Gastroesophageal sphincter (tissue), 4 donors: ENCODE results near the gene PIAS2. TPM values are rescaled to one million over a fixed set of nuclear protein-coding genes. Genes with fewer than 3 reads are reported as not detected.

Source experiments
- ATAC-seq: fragments of 150-250 bp; one replicate; pipeline ENCODE4 v1.9.1; 2016; ENCODE audit warnings: mild to moderate bottlenecking, moderate library complexity
- H3K27ac ChIP-seq, 4 donors: fragments of 200-600 bp; sonication (generic) in 3 of 4; 1 replicate in 3 of 4; 2 replicates in 1 of 4; pipeline ENCODE4 v1.5.1; 2016 to 2019
- H3K27me3 ChIP-seq: fragments of 200-600 bp; sonication (generic); one replicate; pipeline ENCODE4 v1.5.1; 2019
- H3K36me3 ChIP-seq, 2 donors: fragments of 200-600 bp; sonication (generic); one replicate each; pipeline ENCODE4 v1.5.1; 2019; ENCODE audit warnings: control low read depth in 1 of 2
- H3K4me1 ChIP-seq, 3 donors: fragments of 200-600 bp; sonication (generic); 1 replicate in 2 of 3; 2 replicates in 1 of 3; pipeline ENCODE4 v1.5.1; 2016 to 2019; ENCODE audit warnings: control low read depth in 2 of 3
- H3K4me3 ChIP-seq, 2 donors: fragments of 200-600 bp; sonication (generic); one replicate each; pipeline ENCODE4 v1.5.1; 2019; ENCODE audit warnings: mild to moderate bottlenecking in 1 of 2, moderate library complexity in 1 of 2
- H3K9me3 ChIP-seq, 3 donors: fragments of 200-600 bp; sonication (generic); one replicate each; pipeline ENCODE4 v1.5.1; 2017 to 2019; ENCODE audit warnings: control low read depth in 2 of 3
- CTCF ChIP-seq, 4 experiments: fragments of 200-600 bp in 2 of 4; fragments of 450-650 bp in 2 of 4; sonication (generic) in 1 of 4; IDR thresholded peaks; one replicate each; pipeline ENCODE4 v1.5.1; 2017 to 2019; ENCODE audit warnings: antibody characterized with exemption in 4 of 4, mild to moderate bottlenecking in 2 of 4, moderate library complexity in 2 of 4
- EP300 ChIP-seq: sonication (generic); formaldehyde crosslinking; IDR thresholded peaks from one replicate; pipeline ENCODE4 v1.6.1; 2017; ENCODE audit warnings: antibody characterized with exemption, mild to moderate bottlenecking
- POLR2A ChIP-seq, 2 donors: fragments of 450-650 bp; IDR thresholded peaks; one replicate each; pipeline ENCODE4 v1.6.1; 2017; ENCODE audit warnings: antibody characterized with exemption in 2 of 2, mild to moderate bottlenecking in 2 of 2, moderate library complexity in 1 of 2
- POLR2AphosphoS5 ChIP-seq: sonication (generic); formaldehyde crosslinking; IDR thresholded peaks from one replicate; pipeline ENCODE4 v1.6.1; 2017; ENCODE audit warnings: antibody characterized with exemption
- WGBS, 2 donors: methylation state at CpG; one replicate each; pipeline ENCODE4 v1.1.5; 2018; ENCODE audit warnings: low coverage in 1 of 2; 5-methylcytosine and 5-hydroxymethylcytosine counted together
- total RNA-seq, 4 donors: library from RNA; depleted of rRNA; stranded (reverse); fragments of >200 nt; gene quantifications; one replicate each; pipeline ENCODE4 v1.1.0, GENCODE V29; 2016

PIAS2 gene
- total RNA-seq, 4 donors from 2014 or later: 26.4 to 31.0 (median 28.1) TPM

DNA sequence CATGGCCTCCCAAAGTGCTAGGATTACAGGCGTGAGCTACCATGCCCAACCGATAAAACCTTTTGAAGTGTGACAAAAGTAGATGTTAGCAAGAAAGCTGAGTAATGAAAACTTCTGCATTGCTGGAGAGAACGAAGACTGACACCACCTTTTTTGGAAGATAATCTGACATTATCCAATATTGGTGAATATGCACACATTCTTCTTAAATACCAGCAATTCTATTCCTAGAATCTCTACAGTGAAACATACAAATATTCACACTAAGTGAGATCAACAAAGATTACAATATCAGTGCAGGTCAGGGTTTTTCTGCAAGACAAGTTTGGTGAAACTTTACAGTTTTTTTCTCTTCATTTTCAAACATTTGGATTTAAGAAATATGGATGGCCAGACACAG is 7.8 kb downstream of the PIAS2 start:
- H3K27me3 ChIP-seq: no peaks in the 10 kb centered on the region
- 89 to 93% methylated on average over 1 to 3 of the region's 3 CpGs for WGBS, 2 donors
- H3K27ac ChIP-seq: no peak overlapping the region
- H3K9me3 ChIP-seq: no peaks in the 10 kb centered on the region
- TF ChIP-seq POLR2A (IDR thresholded peaks at IDR 0.05) (no peak), POLR2AphosphoS5 (no peak), EP300 (no peak), CTCF (IDR thresholded peaks at IDR 0.05) (no peak)
- ATAC-seq: no peak
- H3K4me1 ChIP-seq: peaks cover 0 to 11% (median 0%) of the 10 kb centered on the region in 3 donors
- H3K36me3 ChIP-seq: no peaks in the 10 kb centered on the region
- no peak overlapping the region for H3K4me3 ChIP-seq

DNA sequence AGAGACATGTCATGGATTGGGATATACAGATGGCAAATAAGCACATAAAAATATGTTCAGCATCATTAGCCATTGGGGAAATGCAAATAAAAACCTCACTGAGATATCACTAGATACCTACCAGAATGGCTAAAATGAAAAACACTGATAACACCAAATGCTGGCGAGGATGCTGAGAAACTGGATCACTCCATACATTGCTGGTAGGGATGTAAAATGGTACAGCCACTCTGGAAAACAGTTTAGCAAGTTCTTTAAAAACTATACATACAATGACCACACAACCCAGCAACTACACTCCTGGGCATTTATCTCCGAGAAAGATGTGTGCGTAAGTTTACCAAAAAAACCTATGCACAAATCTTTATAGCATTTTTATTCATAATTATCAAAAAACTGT is 13.9 kb downstream of the PIAS2 start:
- Histone ChIP-seq H3K9me3 (no peaks in the 10 kb centered on the region), H3K4me1 (peaks cover 0 to 5% (median 0%) of the 10 kb centered on the region in 3 donors), H3K4me3 (no peak overlapping the region), H3K27me3 (no peaks in the 10 kb centered on the region), H3K27ac (no peak overlapping the region), H3K36me3 (no peaks in the 10 kb centered on the region)
- 97 to 98% methylated on average over 3 of the region's 3 CpGs for WGBS, 2 donors
- no peak for TF ChIP-seq POLR2AphosphoS5
- no peak for ATAC-seq

DNA sequence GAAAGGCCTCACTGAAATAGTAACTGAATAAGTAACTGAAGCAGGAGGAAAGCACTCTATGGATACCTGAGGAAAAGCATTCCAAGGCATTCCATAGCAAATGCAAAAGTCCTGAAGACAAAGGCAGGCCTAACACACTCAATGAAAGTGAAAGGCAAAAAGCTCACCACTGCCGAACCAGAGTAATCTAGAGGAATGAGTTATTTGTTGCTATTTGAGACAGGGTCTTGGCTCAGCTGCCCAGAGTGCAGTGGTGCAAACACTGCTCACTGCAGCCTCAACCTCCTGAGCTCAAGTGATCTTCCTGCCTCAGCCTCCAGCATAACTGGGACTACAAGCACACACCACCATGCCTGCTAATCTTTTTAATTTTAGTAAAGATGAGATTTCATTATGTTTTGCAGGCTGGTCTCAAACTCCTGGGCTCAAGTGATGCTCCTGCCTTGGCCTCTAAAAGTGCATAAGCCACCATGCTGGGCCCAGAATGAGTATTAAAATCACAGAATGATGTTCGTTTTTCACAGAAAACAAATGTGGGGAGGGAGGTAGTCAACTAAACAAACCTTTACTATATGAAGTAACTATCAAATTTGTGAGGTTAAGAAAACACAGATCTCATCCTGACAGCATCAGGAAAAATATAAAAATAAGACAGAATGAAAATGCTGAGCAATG is 17.9 kb downstream of the PIAS2 start:
- Histone ChIP-seq H3K36me3 (no peaks in the 10 kb centered on the region), H3K4me1 (peaks cover 0 to 11% (median 0%) of the 10 kb centered on the region in 3 donors), H3K9me3 (no peaks in the 10 kb centered on the region), H3K27ac (no peak overlapping the region), H3K27me3 (no peaks in the 10 kb centered on the region), H3K4me3 (no peak overlapping the region)
- ATAC-seq: no peak
- TF ChIP-seq EP300 (no peak), POLR2A (IDR thresholded peaks at IDR 0.05) (no peak)
- 51 to 73% methylated on average over 2 of the region's 2 CpGs for WGBS, 2 donors

DNA sequence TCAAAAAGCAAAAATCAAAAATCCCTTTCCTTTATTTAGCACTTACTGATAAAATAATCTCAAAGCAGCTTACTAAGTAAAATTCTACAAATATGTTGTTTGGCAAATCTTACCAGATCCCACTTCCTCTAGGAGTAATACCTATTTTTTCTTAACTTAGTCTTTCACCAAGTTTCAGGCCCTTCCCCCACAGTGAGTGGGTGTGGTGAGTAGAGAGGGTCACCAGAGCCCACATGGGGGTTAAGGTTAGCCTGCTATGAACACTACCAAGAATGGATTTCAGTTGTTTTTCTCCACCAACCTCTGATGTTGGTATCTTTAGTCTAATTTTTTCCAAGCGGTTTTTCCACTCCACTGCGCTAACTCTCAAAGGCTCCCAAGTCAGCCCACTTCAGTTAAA is 23.2 kb downstream of the PIAS2 start:
- H3K27ac ChIP-seq: no peak overlapping the region
- WGBS, 2 donors: 87 to 100% methylated on average over 2 of the region's 2 CpGs
- no peak overlapping the region for H3K4me3 ChIP-seq
- H3K36me3 ChIP-seq: peaks cover 0 to 16% of the 10 kb centered on the region in 2 donors
- peaks cover 0 to 5% (median 0%) of the 10 kb centered on the region in 3 donors for H3K9me3 ChIP-seq
- H3K4me1 ChIP-seq: peaks cover 0 to 7% (median 0%) of the 10 kb centered on the region in 3 donors
- ATAC-seq: no peak
- TF ChIP-seq POLR2AphosphoS5 (no peak), EP300 (no peak), POLR2A (IDR thresholded peaks at IDR 0.05) (no peak), CTCF (IDR thresholded peaks at IDR 0.05) (no peak)
- no peaks in the 10 kb centered on the region for H3K27me3 ChIP-seq

DNA sequence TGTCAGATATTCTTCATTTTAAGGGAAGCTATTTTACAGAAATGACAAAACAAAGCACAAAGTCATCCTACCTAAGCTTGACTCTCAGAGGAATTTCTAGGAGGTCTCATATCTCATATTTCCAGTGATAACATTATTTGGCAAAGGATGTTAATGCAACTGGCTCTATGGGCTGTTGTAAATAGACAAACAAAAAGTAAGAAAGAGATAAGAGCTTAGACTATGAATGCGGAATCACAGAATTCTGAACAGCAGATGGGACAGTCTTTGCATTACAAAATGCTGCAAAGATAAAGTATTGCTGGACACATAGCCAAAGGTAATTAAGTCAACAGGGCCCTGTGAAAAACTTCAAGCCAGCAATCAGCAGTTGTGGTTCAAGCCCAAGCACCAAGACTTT is 23.9 kb downstream of the PIAS2 start:
- ATAC-seq: no peak
- Histone ChIP-seq H3K4me1 (peaks cover 0 to 6% (median 0%) of the 10 kb centered on the region in 3 donors), H3K9me3 (peaks cover 0 to 13% (median 0%) of the 10 kb centered on the region in 3 donors), H3K27me3 (no peaks in the 10 kb centered on the region), H3K36me3 (peaks cover 0 to 24% of the 10 kb centered on the region in 2 donors), H3K4me3 (no peak overlapping the region), H3K27ac (no peak overlapping the region)
- WGBS, 2 donors: 100% methylated on average over 1 of the region's 1 CpG
- TF ChIP-seq POLR2AphosphoS5 (no peak), EP300 (no peak), POLR2A (IDR thresholded peaks at IDR 0.05) (no peak), CTCF (IDR thresholded peaks at IDR 0.05) (no peak)

- H3K27ac ChIP-seq: no peak overlapping the region
- H3K4me3 ChIP-seq: no peak overlapping the region
- H3K4me1 ChIP-seq: peaks cover 0 to 6% (median 0%) of the 10 kb centered on the region in 3 donors
- TF ChIP-seq EP300 (no peak), POLR2A (IDR thresholded peaks at IDR 0.05) (no peak), POLR2AphosphoS5 (no peak), CTCF (IDR thresholded peaks at IDR 0.05) (no peak)
- H3K36me3 ChIP-seq: peaks cover 0 to 27% of the 10 kb centered on the region in 2 donors
- WGBS, 2 donors: 82 to 100% methylated on average over 1 of the region's 1 CpG
- no peaks in the 10 kb centered on the region for H3K27me3 ChIP-seq
- H3K9me3 ChIP-seq: peaks cover 0 to 16% (median 0%) of the 10 kb centered on the region in 3 donors
- no peak for ATAC-seq
These were observed 24.5 kb downstream of the PIAS2 start for GRCh38 chr18:46892842-46893241.
